Activated CD8-positive, alpha-beta T cell treated with anti-CD3 and anti-CD28 coated beads for 36 hours (primary cell): ENCODE measurements around the gene SKIL. TPM values are rescaled to one million over a fixed set of nuclear protein-coding genes. Genes with fewer than 3 reads are reported as not detected.

Experiments used
- ATAC-seq: fragments of 200-7000 bp; cut with Tn5 transposase; one replicate; pipeline ENCODE4 v1.10.0; 2021; ENCODE audit warnings: mild to moderate bottlenecking, moderate library complexity
- CTCF ChIA-PET: fragments of 350-600 bp; sonication (Branson Sonifier 250); formaldehyde crosslinking; loops from one replicate; lab custom pipeline; 2021; ENCODE audit warnings: antibody characterized with exemption; lab: Charles Lee
- POLR2A ChIA-PET: fragments of 350-600 bp; sonication (Branson Sonifier 250); formaldehyde crosslinking; loops from one replicate; lab custom pipeline; 2021; ENCODE audit warnings: antibody characterized with exemption; lab: Charles Lee
- DNase-seq: peaks from one replicate; pipeline ENCODE4 v3.0.0-alpha.2; 2020
- H3K27ac Mint-ChIP-seq: one replicate; pipeline ENCODE4 v1.8.0; 2021; ENCODE audit warnings: mild to moderate bottlenecking, mixed read lengths
- H3K27me3 Mint-ChIP-seq: one replicate; pipeline ENCODE4 v1.8.0; 2021; ENCODE audit warnings: mixed read lengths
- H3K36me3 Mint-ChIP-seq: one replicate; pipeline ENCODE4 v1.8.0; 2021; ENCODE audit warnings: low read depth, mixed read lengths
- H3K4me1 Mint-ChIP-seq: one replicate; pipeline ENCODE4 v1.8.0; 2021; ENCODE audit warnings: low read depth, mixed read lengths
- H3K4me3 Mint-ChIP-seq: one replicate; pipeline ENCODE4 v1.8.0; 2021; ENCODE audit warnings: mild to moderate bottlenecking, moderate library complexity, mixed read lengths
- H3K9me3 Mint-ChIP-seq: one replicate; pipeline ENCODE4 v1.8.0; 2021; ENCODE audit warnings: mixed read lengths
- CTCF ChIP-seq: fragments of 200-600 bp; IDR thresholded peaks from one replicate; pipeline ENCODE4 v1.8.0; 2022; ENCODE audit warnings: antibody characterized with exemption, mild to moderate bottlenecking
- intact Hi-C: fragments of 100-400 bp; cut with micrococcal nuclease; formaldehyde crosslinking; loops from one replicate; pipeline ENCODE4 v1.10.0; 2022
- total RNA-seq, 2 experiments: library from RNA; stranded (reverse); gene quantifications; one replicate each; pipeline ENCODE4 v1.2.3, GENCODE V29; 2021

SKIL gene
- total RNA-seq, 2 experiments from 2014 or later: 13.2 to 14.2 TPM

- H3K27ac Mint-ChIP-seq: no peak overlapping the region
- ATAC-seq: no peak
- ChIA-PET CTCF (interaction anchor here (0.9 kb wide), 1 partner anchor 36 kb away, joined by 3 read pairs; the partner anchor contains the start of gene SKIL), POLR2A (no interaction called here)
- no peaks in the 10 kb centered on the region for H3K9me3 Mint-ChIP-seq
- no peaks in the 10 kb centered on the region for H3K4me1 Mint-ChIP-seq
- TF ChIP-seq CTCF: no peak
- no peaks in the 10 kb centered on the region for H3K36me3 Mint-ChIP-seq
- intact Hi-C loops: no loop called here
- DNase-seq: no peak
- H3K27me3 Mint-ChIP-seq: peaks cover 2% of the 10 kb centered on the region
- H3K4me3 Mint-ChIP-seq: no peak overlapping the region
These were observed 36.0 kb upstream of the SKIL start for GRCh38 chr3:170321321-170322034.

GRCh38 chr3:170322566-170323269, 34.8 kb upstream of the SKIL start:
- Mint-ChIP-seq H3K9me3 (no peaks in the 10 kb centered on the region), H3K27me3 (peaks cover 2% of the 10 kb centered on the region), H3K4me3 (no peak overlapping the region), H3K36me3 (no peaks in the 10 kb centered on the region), H3K27ac (no peak overlapping the region), H3K4me1 (no peaks in the 10 kb centered on the region)
- ATAC-seq (no peak), DNase-seq (no peak)
- no peak for TF ChIP-seq CTCF
- CTCF ChIA-PET: no interaction called here
- POLR2A ChIA-PET: interaction anchor here (0.7 kb wide), 1 partner anchor 312 kb away, joined by 4 read pairs; no protein-coding TSS in a partner anchor
- intact Hi-C loops: no loop called here

GRCh38 chr3:170323331-170323730, 34.2 kb upstream of the SKIL start:
- CTCF ChIA-PET: interaction anchor here (2.0 kb wide), 1 partner anchor 11 kb away, joined by 5 read pairs; no protein-coding TSS in a partner anchor
- H3K27me3 Mint-ChIP-seq: peaks cover 2% of the 10 kb centered on the region
- no peak for TF ChIP-seq CTCF

GRCh38 chr3:170324962-170325361, 32.6 kb upstream of the SKIL start:
- peaks cover 2% of the 10 kb centered on the region for H3K27me3 Mint-ChIP-seq
- H3K4me1 Mint-ChIP-seq: no peaks in the 10 kb centered on the region
- H3K36me3 Mint-ChIP-seq: no peaks in the 10 kb centered on the region
- no peak overlapping the region for H3K4me3 Mint-ChIP-seq
- no peaks in the 10 kb centered on the region for H3K9me3 Mint-ChIP-seq
- intact Hi-C loops: no loop called here
- no peak overlapping the region for H3K27ac Mint-ChIP-seq
- ChIA-PET POLR2A (no interaction called here), CTCF (interaction anchor here (1.5 to 2.2 kb wide), 4 partner anchors 9 to 89 kb away, joined by 3 to 7 read pairs (median 5); no protein-coding TSS in a partner anchor)
- no peak for TF ChIP-seq CTCF
- DNase-seq: no peak
- no peak for ATAC-seq

More at GRCh38 chr3:170323331-170323730, 34.2 kb upstream of the SKIL start:
- Mint-ChIP-seq H3K9me3 (no peaks in the 10 kb centered on the region), H3K4me1 (no peaks in the 10 kb centered on the region), H3K27ac (no peak overlapping the region), H3K36me3 (no peaks in the 10 kb centered on the region), H3K4me3 (no peak overlapping the region)
- POLR2A ChIA-PET: interaction anchor here (0.7 kb wide), 1 partner anchor 311 kb away, joined by 4 read pairs; no protein-coding TSS in a partner anchor
- no peak for DNase-seq
- intact Hi-C loops: no loop called here
- ATAC-seq: no peak
